ENCODE results near the gene CDK6.

CDK6 gene

GRCh38 chr7:92790992-92791391, 45.4 kb downstream of the CDK6 start:
- DNase-seq, result no peak

GRCh38 chr7:92788559-92789183, 47.7 kb downstream of the CDK6 start:
- DNase-seq, result no peak

DNA sequence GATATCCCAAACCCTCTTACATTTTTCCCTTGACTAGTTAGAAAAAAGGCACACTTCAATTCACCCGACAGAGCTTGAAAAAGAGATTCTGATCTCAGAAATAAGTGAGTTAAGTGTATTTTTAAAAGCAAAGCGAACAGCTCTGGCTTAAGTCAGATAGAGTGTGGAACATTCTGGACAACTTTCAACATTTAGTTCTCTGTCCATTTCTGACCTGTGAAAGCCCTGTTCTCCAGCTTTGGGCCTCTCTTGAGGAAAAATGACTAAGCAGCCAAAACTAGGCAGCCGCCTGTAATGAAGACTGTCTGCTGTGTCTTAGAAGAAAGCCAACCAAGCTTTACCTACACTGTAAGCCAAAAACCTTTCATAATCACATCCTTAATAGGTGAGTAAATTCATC, 50.5 kb downstream of the CDK6 start:
- DNase-seq, result no peak

GRCh38 chr7:92784935-92785334, 51.4 kb downstream of the CDK6 start:
- no peak for DNase-seq

GRCh38 chr7:92783260-92784201, 52.8 kb downstream of the CDK6 start:
- no peak for DNase-seq

- no peak for DNase-seq
These were observed 53.5 kb downstream of the CDK6 start for GRCh38 chr7:92782855-92783254.

DNA sequence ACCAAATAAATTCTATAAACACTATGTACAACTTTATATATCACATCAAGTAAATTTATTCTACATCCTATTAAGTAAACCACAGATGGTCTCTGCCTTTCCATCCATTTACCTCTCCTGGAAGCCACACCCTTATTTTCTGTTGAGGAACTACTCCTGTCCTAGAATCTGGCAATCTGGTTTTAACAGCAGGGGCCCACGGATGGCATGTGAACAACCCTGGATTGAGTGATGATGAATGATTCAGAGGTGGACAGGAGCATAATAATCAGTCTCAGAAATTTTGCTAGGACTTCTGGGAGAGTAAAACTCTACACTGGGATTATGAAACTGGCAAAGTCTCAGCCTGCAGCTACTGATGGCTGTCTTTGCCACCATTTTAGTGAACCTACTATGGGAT, 54.1 kb downstream of the CDK6 start:
- DNase-seq, result no peak

- no peak for DNase-seq
These were observed 55.2 kb downstream of the CDK6 start for GRCh38 chr7:92781117-92781720.

DNA sequence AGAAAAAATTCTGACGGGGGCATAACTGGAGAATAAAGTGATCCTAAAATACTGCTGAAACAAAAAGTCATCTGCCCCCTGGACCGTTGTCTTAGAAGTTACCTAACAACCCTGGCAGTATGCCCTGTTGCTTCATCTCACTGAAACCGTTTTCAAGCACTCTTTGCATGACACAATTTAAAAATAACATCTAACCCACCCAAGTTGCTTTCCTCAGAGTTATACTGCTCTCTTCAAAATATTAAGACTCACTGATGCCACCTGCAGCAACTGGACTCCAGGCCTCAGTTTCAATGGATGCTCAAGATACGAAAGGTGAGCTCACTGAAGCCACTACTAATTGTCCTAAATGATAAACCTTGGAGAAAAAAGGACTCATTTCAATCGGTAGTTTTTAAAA, 57.4 kb downstream of the CDK6 start:
- no peak for DNase-seq

DNA sequence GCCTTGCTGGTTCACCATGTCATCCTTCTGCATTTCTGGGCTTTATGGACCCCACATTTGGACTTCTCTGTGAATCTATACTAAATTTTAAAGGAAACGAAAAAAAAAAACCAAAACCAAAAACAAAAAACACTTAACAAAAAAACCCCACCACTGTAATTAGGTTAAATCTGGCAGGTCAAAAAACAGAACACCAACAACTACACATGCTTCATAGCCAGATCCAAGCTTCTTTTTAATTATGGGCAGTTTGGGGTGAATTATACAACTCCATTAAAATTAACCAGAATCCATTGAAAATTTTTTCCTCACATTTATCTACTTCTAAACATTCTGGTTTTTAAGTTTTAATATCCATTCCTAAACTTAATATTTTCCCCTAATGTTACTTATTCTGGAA, 58.4 kb downstream of the CDK6 start:
- DNase-seq, result no peak

DNA sequence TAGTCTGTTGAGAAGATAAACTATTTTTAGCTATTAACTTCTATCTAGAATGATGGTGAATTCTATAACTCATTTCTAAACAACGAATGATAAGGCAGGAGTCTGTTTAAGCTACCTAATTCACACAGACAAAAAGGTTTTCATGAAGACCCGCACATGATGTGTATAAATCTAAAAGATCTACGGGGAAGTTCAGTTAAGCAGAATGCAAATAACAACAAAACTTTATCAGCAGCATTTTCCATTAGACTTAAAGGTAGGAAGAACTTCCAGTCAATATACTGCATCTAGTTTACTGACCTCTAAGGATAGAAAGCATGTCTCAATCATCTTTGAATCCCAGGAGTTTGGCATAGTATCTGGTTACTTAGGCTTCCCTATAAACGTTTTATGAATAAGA, 62.6 kb downstream of the CDK6 start:
- DNase-seq, result no peak

DNA sequence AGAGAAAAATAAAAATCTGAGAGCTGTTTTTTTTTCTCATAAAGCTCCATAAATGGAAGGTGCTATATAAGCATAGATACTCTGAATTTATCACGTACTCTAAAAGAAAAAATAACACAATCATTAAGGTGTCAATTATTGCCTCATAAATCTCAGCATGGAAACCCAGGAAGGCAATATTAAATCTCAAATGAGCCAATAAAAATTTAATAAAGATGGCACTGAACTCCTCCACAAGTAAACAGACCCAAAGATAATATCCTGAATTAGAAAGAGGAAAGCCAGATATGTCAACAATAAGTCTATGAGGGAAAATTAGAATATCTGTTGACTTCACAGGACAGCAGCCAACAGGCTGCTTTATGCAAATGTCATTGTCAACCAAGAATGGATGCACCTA, 66.5 kb downstream of the CDK6 start:
- DNase-seq, result no peak

GRCh38 chr7:92769394-92769699, 67.0 kb downstream of the CDK6 start:
- no peak for DNase-seq

DNA sequence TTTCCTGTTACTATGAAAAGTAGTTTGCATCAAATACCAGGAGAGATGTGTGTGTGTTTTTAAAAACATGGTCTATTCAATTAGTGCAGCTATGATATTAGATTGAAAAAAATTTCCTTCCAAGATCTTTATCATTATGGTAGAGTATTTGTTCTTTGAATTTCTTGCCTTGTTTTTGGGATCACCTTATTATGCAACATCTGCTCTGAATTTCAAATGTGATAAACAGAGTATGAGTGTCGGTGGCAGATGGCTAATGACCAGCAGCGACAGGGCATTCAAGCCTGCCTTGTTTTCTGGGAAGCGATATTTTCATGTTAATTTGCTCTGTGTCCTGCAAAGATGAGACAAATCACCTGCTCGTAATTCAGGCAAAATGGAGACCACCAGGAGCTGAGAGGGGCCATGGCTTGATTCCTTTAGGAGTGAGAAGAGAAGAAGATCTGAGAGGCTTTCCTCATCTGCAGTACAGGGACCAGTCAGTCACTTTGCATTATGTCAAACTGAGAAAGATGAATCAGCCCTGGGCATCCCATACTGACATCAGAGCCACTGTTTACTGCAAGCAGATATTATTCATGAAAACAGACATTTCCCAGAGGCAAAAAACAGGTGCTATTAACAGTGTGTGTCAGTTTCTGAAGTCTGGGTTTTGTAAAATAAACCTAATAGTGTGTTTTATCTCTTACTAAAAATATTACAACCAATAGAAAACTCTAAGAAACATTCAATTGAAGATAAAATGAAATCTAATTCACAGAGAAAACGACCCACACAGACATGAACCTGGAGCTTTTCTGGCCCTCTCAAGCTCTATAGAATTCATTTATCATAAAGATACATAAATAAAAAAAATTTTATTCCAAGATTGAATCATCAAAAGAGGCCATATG, 67.6 kb downstream of the CDK6 start:
- peak in 1 of 5 donors; percentile 71 for DNase-seq

DNA sequence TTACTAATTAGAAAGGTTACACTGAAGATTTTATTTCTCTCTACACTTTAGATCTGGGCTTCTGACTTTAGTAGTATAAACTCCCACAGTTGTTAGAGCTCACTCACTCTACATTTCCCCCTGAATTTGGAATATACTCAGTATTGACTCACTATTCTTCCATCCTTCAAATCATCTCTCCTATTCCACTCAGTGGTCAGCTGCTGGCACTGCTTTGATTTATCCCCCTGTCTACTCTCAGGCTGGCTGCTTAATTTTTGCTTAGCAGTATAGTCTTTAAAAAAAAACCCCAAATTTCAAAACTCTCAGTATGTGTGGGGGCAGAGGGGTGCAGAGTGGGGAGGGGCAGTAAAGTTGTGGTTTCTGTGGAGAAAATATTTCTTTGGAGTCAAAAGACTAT, 68.9 kb downstream of the CDK6 start:
- no peak for DNase-seq

DNA sequence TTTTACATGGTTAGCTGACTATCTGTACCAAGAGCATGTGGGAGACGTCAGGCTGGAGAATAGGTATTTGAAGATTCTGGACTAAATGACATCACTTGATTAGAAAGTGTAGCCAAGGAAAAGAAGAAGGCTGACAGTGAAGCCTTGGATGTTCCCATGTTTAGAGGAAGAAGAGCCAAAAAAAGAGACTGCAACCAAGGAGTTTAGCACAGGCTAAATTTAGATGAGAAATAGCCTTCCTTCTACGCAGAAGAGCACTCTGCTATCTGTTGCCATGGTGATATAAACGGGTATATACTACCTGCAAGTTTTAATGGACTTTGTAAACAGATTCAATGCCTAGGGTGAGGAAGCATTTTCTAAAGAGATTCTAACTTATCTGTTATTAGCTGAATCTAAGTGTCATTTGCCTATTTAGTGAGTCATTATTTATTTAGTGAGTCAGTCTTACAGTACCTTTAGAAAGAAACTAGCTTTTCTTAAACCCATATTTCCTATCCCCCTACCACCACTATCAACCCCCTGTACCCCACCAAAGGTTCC, 69.8 kb downstream of the CDK6 start:
- no peak for DNase-seq

- DNase-seq, result no peak
These were observed 70.6 kb downstream of the CDK6 start for GRCh38 chr7:92765725-92766124.

GRCh38 chr7:92763636-92764423, 72.5 kb downstream of the CDK6 start:
- no peak for DNase-seq

DNA sequence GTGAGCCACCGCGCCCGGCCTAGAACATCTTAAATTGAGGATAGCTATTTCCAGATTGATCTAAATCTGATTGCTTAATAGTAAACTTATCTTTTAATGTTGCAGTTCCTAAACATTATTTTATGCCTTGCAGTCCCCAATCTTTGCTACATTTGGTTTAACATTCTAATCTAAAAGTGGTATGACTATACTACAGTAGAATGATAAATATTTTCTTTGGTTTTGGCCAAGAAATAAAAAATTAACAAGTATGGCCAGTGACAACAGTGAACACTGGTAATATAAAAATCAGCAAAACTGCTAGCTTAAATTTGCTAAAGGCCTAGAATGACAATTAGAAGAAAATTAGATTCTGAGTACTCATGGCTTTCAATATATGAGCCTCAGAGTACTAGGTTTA, 73.5 kb downstream of the CDK6 start:
- DNase-seq, result no peak

GRCh38 chr7:92761391-92762097, 74.8 kb downstream of the CDK6 start:
- no peak for DNase-seq

- no peak for DNase-seq
These were observed 77.5 kb downstream of the CDK6 start for GRCh38 chr7:92758796-92759431.

All from T-helper 1 cell (primary cell).